Cardiac septum (tissue), 1 donor: ENCODE results near the gene DNM3. TPM values are rescaled to one million over a fixed set of nuclear protein-coding genes. Genes with fewer than 3 reads are reported as not detected.

ENCODE experiments used
- DNase-seq: peaks from one replicate; pipeline ENCODE4 v3.0.0-alpha.2; 2020; ENCODE audit warnings: low spot score
- intact Hi-C: fragments of 100-400 bp; cut with DNase I; formaldehyde crosslinking; loops from one replicate; pipeline ENCODE4 v1.14.0; 2022
- total RNA-seq: library from RNA; stranded (reverse); fragmentation: NEBNext Ultra II Directional; extraction: Animal tissue kit (Norgen Biotek cat#: 25700); gene quantifications from one replicate; pipeline ENCODE4 v1.2.1, GENCODE V29; 2021
- donor health status: DM: no; HTN: no; CAD: no.

Gene DNM3
- total RNA-seq, 1 donor from 2014 or later = 2.4 TPM

GRCh38 chr1:172383536-172383935 lies 542.2 kb downstream of the DNM3 start:
- DNase-seq = no peak
- intact Hi-C loops = no loop called here

- intact Hi-C loops = no loop called here
- no peak for DNase-seq
These were observed 543.4 kb downstream of the DNM3 start for GRCh38 chr1:172384656-172385055.

GRCh38 chr1:172386046-172386445 lies 544.7 kb downstream of the DNM3 start:
- intact Hi-C loops = no loop called here
- DNase-seq = no peak

GRCh38 chr1:172388490-172388889 lies 547.2 kb downstream of the DNM3 start:
- no peak for DNase-seq
- intact Hi-C loops = no loop called here

GRCh38 chr1:172390301-172390682 lies 549.0 kb downstream of the DNM3 start:
- intact Hi-C loops = loop anchor here (10.0 kb wide), 1 partner anchor 105 kb away; no protein-coding TSS in a partner anchor
- no peak for DNase-seq

GRCh38 chr1:172390683-172391551 lies 549.6 kb downstream of the DNM3 start:
- intact Hi-C loops = loop anchor here (10.0 kb wide), 1 partner anchor 106 kb away; no protein-coding TSS in a partner anchor
- no peak for DNase-seq

GRCh38 chr1:172391976-172392375 lies 550.7 kb downstream of the DNM3 start:
- intact Hi-C loops = loop anchor here (10.0 kb wide), 1 partner anchor 107 kb away; no protein-coding TSS in a partner anchor
- DNase-seq = no peak

- intact Hi-C loops = loop anchor here (10.0 kb wide), 1 partner anchor 109 kb away; no protein-coding TSS in a partner anchor
- no peak for DNase-seq
These were observed 552.1 kb downstream of the DNM3 start for GRCh38 chr1:172393354-172393753.

- DNase-seq = no peak
- intact Hi-C loops = loop anchor here (10.0 kb wide), 1 partner anchor 109 kb away; no protein-coding TSS in a partner anchor
These were observed 552.9 kb downstream of the DNM3 start for GRCh38 chr1:172394141-172394751.

GRCh38 chr1:172394811-172395210 lies 553.5 kb downstream of the DNM3 start:
- no peak for DNase-seq
- intact Hi-C loops = loop anchor here (10.0 kb wide), 1 partner anchor 110 kb away; no protein-coding TSS in a partner anchor

GRCh38 chr1:172395576-172395975 lies 554.3 kb downstream of the DNM3 start:
- intact Hi-C loops = loop anchor here (10.0 kb wide), 1 partner anchor 111 kb away; no protein-coding TSS in a partner anchor
- DNase-seq = no peak

- DNase-seq = no peak
- intact Hi-C loops = loop anchor here (10.0 kb wide), 1 partner anchor 112 kb away; no protein-coding TSS in a partner anchor
These were observed 555.9 kb downstream of the DNM3 start for GRCh38 chr1:172397221-172397620.

- no peak for DNase-seq
- intact Hi-C loops = loop anchor here (2.0 to 10.0 kb wide), 3 partner anchors 39 to 113 kb away; no protein-coding TSS in a partner anchor
These were observed 556.3 kb downstream of the DNM3 start for GRCh38 chr1:172397633-172398032.

- intact Hi-C loops = loop anchor here (2.0 to 10.0 kb wide), 3 partner anchors 39 to 113 kb away; no protein-coding TSS in a partner anchor
- no peak for DNase-seq
These were observed 556.9 kb downstream of the DNM3 start for GRCh38 chr1:172398193-172398592.

GRCh38 chr1:172398970-172399755 lies 557.9 kb downstream of the DNM3 start:
- no peak for DNase-seq
- intact Hi-C loops = loop anchor here (1.0 to 10.0 kb wide), 4 partner anchors 40 to 308 kb away; no protein-coding TSS in a partner anchor

- no peak for DNase-seq
- intact Hi-C loops = loop anchor here (1.0 to 10.0 kb wide), 5 partner anchors 41 to 309 kb away; no protein-coding TSS in a partner anchor
These were observed 558.7 kb downstream of the DNM3 start for GRCh38 chr1:172399756-172400721.

- intact Hi-C loops = loop anchor here (5.0 kb wide), 1 partner anchor 263 kb away; no protein-coding TSS in a partner anchor
- no peak for DNase-seq
These were observed 559.4 kb downstream of the DNM3 start for GRCh38 chr1:172400722-172401105.

GRCh38 chr1:172401477-172401876 lies 560.2 kb downstream of the DNM3 start:
- intact Hi-C loops = loop anchor here (5.0 kb wide), 1 partner anchor 264 kb away; no protein-coding TSS in a partner anchor
- DNase-seq = no peak
